Mucosa of stomach (tissue), 1 donor: ENCODE data around the gene BOD1L1.

Experiments
- H3K27me3 ChIP-seq: one replicate; pipeline ENCODE4 v1.7.0; 2013; ENCODE audit warnings: mild to moderate bottlenecking, low read length; ENCODE audit not compliant: control insufficient read depth, insufficient read depth
- H3K36me3 ChIP-seq: one replicate; pipeline ENCODE4 v1.7.0; 2013; ENCODE audit warnings: low read length; ENCODE audit not compliant: control insufficient read depth, insufficient read depth
- H3K4me1 ChIP-seq: one replicate; pipeline ENCODE4 v1.7.0; 2013; ENCODE audit warnings: mild to moderate bottlenecking, low read length; ENCODE audit not compliant: control insufficient read depth, insufficient read depth
- H3K4me3 ChIP-seq: one replicate; pipeline ENCODE4 v1.7.0; 2013; ENCODE audit warnings: low read length
- H3K9ac ChIP-seq: one replicate; pipeline ENCODE4 v1.7.0; 2013; ENCODE audit warnings: mild to moderate bottlenecking, low read length, moderate library complexity
- H3K9me3 ChIP-seq: one replicate; pipeline ENCODE4 v1.7.0; 2013; ENCODE audit warnings: mild to moderate bottlenecking, low read length, moderate library complexity; ENCODE audit not compliant: control insufficient read depth
- donor health status: Pancreatic carcinoma.

The BOD1L1 gene

DNA sequence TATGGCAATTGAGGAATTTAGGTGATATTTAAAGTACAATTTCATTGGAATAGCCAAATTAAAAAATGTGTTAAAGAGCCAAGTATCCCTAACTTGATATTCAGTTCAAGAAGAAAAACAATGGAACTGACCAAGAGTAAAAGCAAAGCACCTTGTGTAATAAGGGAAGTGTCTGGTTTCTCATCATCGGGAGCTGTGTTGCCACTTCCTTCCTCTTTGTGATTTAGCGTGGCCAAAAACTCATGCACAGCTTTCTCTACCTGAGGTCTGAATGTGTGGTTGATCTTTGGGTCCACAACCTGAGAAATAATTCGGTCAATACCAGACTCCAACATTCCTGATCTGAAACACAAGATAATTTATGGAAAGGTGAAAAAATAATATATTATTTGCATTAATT, 12.4 kb downstream of the BOD1L1 start:
- Histone ChIP-seq H3K27me3 (no peaks in the 10 kb centered on the region), H3K9me3 (no peaks in the 10 kb centered on the region), H3K36me3 (peaks cover 9% of the 10 kb centered on the region), H3K4me1 (no peaks in the 10 kb centered on the region), H3K4me3 (no peak overlapping the region), H3K9ac (no peak overlapping the region)

- Histone ChIP-seq H3K27me3 (no peaks in the 10 kb centered on the region), H3K9ac (no peak overlapping the region), H3K4me1 (no peaks in the 10 kb centered on the region), H3K36me3 (peaks cover 9% of the 10 kb centered on the region), H3K9me3 (no peaks in the 10 kb centered on the region), H3K4me3 (no peak overlapping the region)
Observed at GRCh38 chr4:13612569-13612968, 15.0 kb downstream of the BOD1L1 start.

- Histone ChIP-seq H3K36me3 (peaks cover 11% of the 10 kb centered on the region), H3K9ac (no peak overlapping the region), H3K27me3 (no peaks in the 10 kb centered on the region), H3K4me1 (no peaks in the 10 kb centered on the region), H3K4me3 (no peak overlapping the region), H3K9me3 (no peaks in the 10 kb centered on the region)
Observed at GRCh38 chr4:13611283-13611842, 16.2 kb downstream of the BOD1L1 start.

- no peaks in the 10 kb centered on the region for H3K9me3 ChIP-seq
- H3K27me3 ChIP-seq, result no peaks in the 10 kb centered on the region
- H3K36me3 ChIP-seq, result peaks cover 5% of the 10 kb centered on the region
- no peak overlapping the region for H3K9ac ChIP-seq
- H3K4me1 ChIP-seq, result no peaks in the 10 kb centered on the region
- no peak overlapping the region for H3K4me3 ChIP-seq
Observed at GRCh38 chr4:13605330-13605729, 22.2 kb downstream of the BOD1L1 start.

- no peak overlapping the region for H3K4me3 ChIP-seq
- no peaks in the 10 kb centered on the region for H3K9me3 ChIP-seq
- no peaks in the 10 kb centered on the region for H3K36me3 ChIP-seq
- H3K27me3 ChIP-seq, result no peaks in the 10 kb centered on the region
- H3K4me1 ChIP-seq, result no peaks in the 10 kb centered on the region
- H3K9ac ChIP-seq, result no peak overlapping the region
Observed at GRCh38 chr4:13601848-13602247, 25.7 kb downstream of the BOD1L1 start.

DNA sequence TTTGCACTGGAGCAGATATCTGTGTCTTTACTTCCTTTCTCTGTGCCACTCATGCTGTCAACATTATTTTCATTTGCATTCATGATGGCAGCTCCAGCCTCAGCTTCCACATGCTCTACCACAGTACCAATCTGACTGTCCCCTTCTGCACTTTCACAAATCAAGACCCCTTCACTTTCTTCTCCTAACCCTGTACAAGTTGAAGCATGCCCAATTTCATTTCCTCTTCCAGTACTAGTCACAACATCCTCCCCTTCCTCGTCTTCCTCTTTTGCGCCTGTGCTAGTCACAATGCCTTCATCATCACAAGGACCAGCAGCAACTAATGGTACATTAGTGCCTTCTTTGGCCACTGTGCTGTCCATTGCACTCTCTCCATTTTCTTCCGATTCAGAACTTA, 26.5 kb downstream of the BOD1L1 start:
- H3K4me3 ChIP-seq, result no peak overlapping the region
- no peaks in the 10 kb centered on the region for H3K9me3 ChIP-seq
- H3K9ac ChIP-seq, result no peak overlapping the region
- H3K36me3 ChIP-seq, result no peaks in the 10 kb centered on the region
- no peaks in the 10 kb centered on the region for H3K4me1 ChIP-seq
- H3K27me3 ChIP-seq, result no peaks in the 10 kb centered on the region

DNA sequence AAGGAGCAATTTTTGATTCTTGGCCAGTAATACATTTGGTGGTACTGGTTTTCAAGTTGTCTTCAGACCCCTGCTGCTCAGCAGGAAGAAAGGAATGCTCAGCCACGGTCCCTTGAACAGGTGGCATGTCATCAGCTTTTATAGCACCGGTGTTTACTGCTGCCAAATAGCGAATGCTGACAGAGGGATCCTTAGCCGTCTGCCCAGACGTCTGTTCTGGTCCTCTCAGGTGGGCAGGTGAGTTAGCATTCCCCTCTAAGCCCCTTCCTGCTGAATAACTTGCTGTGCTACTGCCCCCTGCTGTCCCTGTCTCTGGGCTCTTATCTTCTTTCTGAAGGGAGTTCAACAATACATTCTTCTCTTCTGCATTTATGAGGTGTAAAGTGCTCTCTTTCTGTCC, 28.4 kb downstream of the BOD1L1 start:
- no peaks in the 10 kb centered on the region for H3K27me3 ChIP-seq
- H3K36me3 ChIP-seq, result no peaks in the 10 kb centered on the region
- no peak overlapping the region for H3K9ac ChIP-seq
- no peaks in the 10 kb centered on the region for H3K9me3 ChIP-seq
- H3K4me1 ChIP-seq, result no peaks in the 10 kb centered on the region
- H3K4me3 ChIP-seq, result no peak overlapping the region

DNA sequence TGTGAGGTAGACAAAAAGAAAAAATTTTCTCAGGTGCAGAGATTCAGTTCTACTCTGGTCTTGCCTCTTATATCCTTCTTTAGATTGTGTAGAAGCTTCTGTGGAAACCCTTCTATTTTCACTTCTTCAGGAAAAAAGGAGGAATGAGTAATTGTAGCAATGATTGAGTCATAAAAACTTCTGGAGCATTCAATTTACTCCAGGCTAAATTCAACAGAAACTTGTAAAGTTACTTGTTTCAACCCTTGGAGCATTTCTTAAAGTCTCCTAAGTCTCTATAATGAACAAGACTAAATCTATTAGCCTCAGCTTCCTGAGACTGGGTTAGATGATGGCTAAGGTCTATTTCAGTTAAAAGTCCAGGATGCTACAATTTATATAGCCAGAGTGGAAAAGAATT, 29.9 kb downstream of the BOD1L1 start:
- H3K27me3 ChIP-seq, result no peaks in the 10 kb centered on the region
- H3K36me3 ChIP-seq, result no peaks in the 10 kb centered on the region
- H3K4me1 ChIP-seq, result no peaks in the 10 kb centered on the region
- H3K9me3 ChIP-seq, result no peaks in the 10 kb centered on the region
- no peak overlapping the region for H3K4me3 ChIP-seq
- no peak overlapping the region for H3K9ac ChIP-seq

DNA sequence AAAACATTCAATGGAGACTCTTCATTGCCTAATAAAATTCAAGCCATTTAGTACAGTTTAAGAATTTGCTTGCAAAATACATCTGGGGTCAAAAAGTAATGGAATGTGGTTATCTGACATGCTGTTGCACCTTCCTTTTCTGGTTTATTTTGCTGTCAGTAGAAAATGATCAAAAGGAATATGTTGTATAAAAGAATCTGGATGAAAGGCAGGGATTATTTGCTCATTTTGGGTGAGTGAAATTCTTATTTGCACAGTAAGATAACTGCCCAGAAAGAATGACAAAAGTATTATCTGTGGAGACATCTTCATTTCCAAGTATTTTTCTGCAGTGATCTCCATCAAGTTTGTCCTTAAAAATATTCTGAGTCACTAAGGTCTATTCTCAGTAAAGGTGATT, 30.4 kb downstream of the BOD1L1 start:
- Histone ChIP-seq H3K9me3 (no peaks in the 10 kb centered on the region), H3K4me3 (no peak overlapping the region), H3K36me3 (no peaks in the 10 kb centered on the region), H3K4me1 (no peaks in the 10 kb centered on the region), H3K27me3 (no peaks in the 10 kb centered on the region), H3K9ac (no peak overlapping the region)

DNA sequence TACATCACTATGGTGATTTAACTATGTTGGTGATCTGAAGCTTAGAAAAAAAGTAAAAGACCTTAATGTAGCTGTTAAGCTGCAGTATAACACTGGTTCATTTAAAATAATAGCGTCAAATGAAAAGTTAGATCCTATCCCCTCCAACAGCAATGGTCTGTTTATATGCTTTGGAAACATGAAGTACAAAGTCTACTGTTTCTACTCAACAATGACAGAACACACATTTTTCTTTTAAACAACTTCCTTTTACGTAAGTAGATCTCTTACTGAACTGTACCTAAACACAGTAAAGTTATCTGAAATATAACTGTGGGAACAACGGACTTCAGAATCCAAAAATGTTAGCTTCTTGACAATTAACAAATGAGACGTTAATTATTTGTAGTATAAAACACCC, 35.3 kb downstream of the BOD1L1 start:
- Histone ChIP-seq H3K27me3 (no peaks in the 10 kb centered on the region), H3K9ac (no peak overlapping the region), H3K4me3 (no peak overlapping the region), H3K4me1 (no peaks in the 10 kb centered on the region), H3K36me3 (no peaks in the 10 kb centered on the region), H3K9me3 (no peaks in the 10 kb centered on the region)

- no peak overlapping the region for H3K4me3 ChIP-seq
- H3K27me3 ChIP-seq, result no peaks in the 10 kb centered on the region
- H3K4me1 ChIP-seq, result no peaks in the 10 kb centered on the region
- no peak overlapping the region for H3K9ac ChIP-seq
- H3K36me3 ChIP-seq, result no peaks in the 10 kb centered on the region
- no peaks in the 10 kb centered on the region for H3K9me3 ChIP-seq
Observed at GRCh38 chr4:13590766-13591165, 36.8 kb downstream of the BOD1L1 start.

- Histone ChIP-seq H3K4me1 (no peaks in the 10 kb centered on the region), H3K4me3 (no peak overlapping the region), H3K36me3 (no peaks in the 10 kb centered on the region), H3K9ac (no peak overlapping the region), H3K9me3 (no peaks in the 10 kb centered on the region), H3K27me3 (no peaks in the 10 kb centered on the region)
Observed at GRCh38 chr4:13588954-13589353, 38.6 kb downstream of the BOD1L1 start.

DNA sequence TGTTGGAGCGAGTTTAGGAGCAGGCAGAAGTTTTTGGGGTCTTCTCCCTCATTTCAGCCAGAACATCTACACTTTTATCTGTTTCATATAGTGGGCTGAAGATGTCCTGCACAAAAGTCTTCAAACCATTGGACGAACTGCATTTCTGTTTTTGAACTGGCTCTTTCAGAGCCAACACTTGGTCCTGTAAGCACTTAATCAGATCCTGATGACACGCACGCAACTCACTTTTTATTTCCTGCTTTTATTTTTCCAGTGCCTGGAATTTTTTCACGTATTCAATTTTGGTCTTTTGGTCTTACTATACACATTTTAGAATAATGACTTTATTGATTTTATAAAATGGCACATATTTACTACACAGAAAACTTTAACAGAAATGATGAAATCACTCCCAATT, 43.0 kb downstream of the BOD1L1 start:
- H3K27me3 ChIP-seq, result no peaks in the 10 kb centered on the region
- H3K36me3 ChIP-seq, result no peaks in the 10 kb centered on the region
- no peak overlapping the region for H3K9ac ChIP-seq
- no peaks in the 10 kb centered on the region for H3K4me1 ChIP-seq
- H3K9me3 ChIP-seq, result no peaks in the 10 kb centered on the region
- H3K4me3 ChIP-seq, result no peak overlapping the region
